ENCODE results near the gene GPR37L1.
"Not testable (repeated sequence)": the region's sequence is repeated elsewhere in the genome, so short reads cannot be mapped to it uniquely, and the experiment has no call there.

Gene GPR37L1

DNA sequence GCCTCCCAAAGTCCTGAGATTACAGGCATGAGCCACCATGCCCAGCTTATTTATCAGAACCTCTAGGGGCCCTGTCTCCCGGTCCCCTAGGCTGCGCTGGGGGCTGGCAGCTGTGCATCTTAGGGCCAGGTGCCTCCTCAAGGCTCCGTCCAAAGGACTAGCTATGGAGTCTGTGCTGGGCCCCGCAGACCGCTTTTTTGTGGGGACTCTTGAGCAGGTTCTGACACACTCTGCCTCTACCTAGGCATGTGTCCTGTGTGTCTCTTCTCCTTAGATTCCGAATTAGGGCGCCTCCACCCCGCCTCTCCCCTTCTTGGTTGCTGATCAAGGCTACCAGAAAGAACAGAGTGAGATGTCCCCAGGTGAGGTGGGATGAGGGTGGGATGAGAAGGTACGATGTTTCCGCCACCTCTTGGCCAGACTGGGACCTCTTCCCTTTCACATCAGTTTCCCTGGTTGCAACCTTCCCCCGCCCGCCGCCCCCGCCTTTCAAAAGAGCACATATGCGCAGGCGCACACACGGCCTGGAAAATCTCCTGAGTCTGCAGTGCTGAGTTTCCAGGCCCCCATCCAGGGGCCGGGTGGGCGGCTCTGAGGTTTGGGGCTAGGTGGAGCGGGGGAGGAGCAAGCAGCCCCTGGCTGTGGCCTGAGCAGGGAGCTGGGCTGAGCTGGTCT lies 42.7 kb downstream of the GPR37L1 start (continued):
- TF ChIP-seq, protein P1, sequence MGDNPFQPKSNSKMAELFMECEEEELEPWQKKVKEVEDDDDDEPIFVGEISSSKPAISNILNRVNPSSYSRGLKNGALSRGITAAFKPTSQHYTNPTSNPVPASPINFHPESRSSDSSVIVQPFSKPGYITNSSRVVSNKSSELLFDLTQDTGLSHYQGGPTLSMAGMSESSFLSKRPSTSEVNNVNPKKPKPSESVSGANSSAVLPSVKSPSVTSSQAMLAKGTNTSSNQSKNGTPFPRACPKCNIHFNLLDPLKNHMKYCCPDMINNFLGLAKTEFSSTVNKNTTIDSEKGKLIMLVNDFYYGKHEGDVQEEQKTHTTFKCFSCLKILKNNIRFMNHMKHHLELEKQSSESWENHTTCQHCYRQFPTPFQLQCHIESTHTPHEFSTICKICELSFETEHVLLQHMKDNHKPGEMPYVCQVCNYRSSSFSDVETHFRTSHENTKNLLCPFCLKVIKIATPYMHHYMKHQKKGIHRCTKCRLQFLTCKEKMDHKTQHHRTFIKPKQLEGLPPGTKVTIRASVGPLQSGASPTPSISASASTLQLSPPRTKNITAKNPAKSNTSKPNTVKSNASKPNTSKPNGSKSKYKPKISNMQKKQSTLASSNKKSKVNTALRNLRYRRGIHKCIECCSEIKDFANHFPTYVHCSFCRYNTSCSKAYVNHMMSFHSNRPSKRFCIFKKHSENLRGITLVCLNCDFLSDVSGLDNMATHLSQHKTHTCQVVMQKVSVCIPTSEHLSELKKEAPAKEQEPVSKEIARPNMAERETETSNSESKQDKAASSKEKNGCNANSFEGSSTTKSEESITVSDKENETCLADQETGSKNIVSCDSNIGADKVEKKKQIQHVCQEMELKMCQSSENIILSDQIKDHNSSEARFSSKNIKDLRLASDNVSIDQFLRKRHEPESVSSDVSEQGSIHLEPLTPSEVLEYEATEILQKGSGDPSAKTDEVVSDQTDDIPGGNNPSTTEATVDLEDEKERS (tag by site-specific recombination; IDR thresholded peaks at IDR 0.05), result no peak
- TF ChIP-seq, protein P2, sequence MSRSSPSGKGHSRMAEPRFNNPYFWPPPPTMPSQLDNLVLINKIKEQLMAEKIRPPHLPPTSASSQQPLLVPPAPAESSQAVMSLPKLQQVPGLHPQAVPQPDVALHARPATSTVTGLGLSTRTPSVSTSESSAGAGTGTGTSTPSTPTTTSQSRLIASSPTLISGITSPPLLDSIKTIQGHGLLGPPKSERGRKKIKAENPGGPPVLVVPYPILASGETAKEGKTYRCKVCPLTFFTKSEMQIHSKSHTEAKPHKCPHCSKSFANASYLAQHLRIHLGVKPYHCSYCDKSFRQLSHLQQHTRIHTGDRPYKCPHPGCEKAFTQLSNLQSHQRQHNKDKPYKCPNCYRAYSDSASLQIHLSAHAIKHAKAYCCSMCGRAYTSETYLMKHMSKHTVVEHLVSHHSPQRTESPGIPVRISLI (tag by site-specific recombination; IDR thresholded peaks at IDR 0.05), result no peak

DNA sequence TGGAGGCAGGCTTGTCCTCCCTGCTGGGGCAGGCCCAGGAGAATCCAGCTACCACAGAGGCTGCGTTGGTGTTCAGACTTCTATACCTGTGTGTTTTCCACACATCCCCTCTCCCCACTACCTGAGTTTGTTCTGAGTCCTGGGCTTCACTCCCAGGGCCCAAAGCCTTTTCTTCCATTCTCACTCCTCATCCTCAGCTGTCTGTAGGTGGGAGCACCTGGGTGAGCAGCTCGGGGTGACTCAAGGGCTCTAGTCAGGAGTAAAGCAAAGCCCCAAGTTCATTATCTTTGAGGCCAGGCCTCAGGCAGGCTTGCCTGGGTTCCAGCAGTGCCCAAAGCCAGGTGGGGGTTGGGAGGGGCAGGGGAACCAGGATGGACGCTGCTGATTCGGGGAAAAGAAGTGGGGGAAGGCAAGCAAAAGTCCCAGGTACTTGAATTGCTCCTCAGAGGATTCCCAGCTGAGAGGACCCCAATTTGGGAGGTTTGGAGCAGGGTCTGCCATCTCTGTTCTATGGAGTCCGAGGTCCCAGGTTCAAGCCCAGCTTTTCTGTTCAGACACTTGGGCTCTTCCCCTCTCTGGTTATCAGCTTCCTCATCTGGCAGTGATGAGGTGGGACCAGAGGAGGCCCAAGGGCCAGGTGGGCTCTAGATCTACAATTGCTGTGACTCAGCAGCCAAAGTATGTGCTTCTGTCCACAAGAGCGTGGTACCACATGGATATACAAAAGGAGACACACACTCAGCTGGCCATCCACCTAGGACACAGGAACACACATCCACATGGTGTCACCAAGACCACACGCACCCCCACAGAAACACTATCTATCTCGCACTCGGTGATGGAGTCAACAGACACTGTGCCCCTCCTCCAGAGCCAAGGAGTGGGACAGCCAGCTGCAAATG lies 43.5 kb downstream of the GPR37L1 start:
- Histone ChIP-seq H3K4me3 (ENCODE audit: low read depth, low read length) (no peak overlapping the region), H3K4me1 (ENCODE audit: control insufficient read depth, insufficient read depth, low read length) (no peaks in the 10 kb centered on the region), H3K27ac (ENCODE audit: extremely low read depth, low read depth, low read length) (no peak overlapping the region), H3K36me3 (ENCODE audit: control insufficient read depth in 2 of 2, insufficient read depth in 1 of 2, low read length in 2 of 2) (no peaks in the 10 kb centered on the region), H3K9me3 (ENCODE audit: control insufficient read depth, insufficient read depth, low read depth, low read length) (no peaks in the 10 kb centered on the region)
- no peak for TF ChIP-seq ZSCAN16 (tag by site-specific recombination; IDR thresholded peaks at IDR 0.05)
- TF ChIP-seq, protein P3, sequence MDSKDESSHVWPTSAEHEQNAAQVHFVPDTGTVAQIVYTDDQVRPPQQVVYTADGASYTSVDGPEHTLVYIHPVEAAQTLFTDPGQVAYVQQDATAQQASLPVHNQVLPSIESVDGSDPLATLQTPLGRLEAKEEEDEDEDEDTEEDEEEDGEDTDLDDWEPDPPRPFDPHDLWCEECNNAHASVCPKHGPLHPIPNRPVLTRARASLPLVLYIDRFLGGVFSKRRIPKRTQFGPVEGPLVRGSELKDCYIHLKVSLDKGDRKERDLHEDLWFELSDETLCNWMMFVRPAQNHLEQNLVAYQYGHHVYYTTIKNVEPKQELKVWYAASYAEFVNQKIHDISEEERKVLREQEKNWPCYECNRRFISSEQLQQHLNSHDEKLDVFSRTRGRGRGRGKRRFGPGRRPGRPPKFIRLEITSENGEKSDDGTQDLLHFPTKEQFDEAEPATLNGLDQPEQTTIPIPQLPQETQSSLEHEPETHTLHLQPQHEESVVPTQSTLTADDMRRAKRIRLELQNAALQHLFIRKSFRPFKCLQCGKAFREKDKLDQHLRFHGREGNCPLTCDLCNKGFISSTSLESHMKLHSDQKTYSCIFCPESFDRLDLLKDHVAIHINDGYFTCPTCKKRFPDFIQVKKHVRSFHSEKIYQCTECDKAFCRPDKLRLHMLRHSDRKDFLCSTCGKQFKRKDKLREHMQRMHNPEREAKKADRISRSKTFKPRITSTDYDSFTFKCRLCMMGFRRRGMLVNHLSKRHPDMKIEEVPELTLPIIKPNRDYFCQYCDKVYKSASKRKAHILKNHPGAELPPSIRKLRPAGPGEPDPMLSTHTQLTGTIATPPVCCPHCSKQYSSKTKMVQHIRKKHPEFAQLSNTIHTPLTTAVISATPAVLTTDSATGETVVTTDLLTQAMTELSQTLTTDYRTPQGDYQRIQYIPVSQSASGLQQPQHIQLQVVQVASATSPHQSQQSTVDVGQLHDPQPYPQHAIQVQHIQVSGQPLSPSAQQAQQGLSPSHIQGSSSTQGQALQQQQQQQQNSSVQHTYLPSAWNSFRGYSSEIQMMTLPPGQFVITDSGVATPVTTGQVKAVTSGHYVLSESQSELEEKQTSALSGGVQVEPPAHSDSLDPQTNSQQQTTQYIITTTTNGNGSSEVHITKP (tag by site-specific recombination; IDR thresholded peaks at IDR 0.05), result peak; percentile 73
- POLR2A ChIA-PET, result no interaction called here
- CTCF ChIA-PET, result interaction anchor here (0.6 to 1.2 kb wide), 4 partner anchors 11 to 653 kb away, joined by 3 to 5 read pairs (median 4); no protein-coding TSS in a partner anchor

DNA sequence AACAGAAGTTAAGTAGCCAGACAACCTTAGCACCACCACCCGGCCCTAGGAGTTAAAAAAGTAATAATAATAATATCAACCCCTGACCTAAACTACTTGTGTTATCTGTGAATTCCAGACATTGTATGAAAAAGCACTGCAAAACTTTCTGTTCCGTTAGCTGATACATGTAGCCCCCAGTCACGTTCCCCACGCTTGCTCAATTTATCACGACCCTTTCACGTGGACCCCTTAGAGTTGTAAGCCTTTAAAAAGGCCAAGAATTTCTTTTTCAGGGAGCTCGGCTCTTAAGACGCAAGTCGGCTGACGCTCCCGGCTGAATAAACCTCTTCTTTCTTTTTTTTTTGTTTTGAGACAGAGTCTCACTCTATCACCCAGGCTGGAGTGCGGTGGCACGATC lies 44.3 kb downstream of the GPR37L1 start:
- H3K36me3 ChIP-seq (ENCODE audit: control insufficient read depth in 2 of 2, insufficient read depth in 1 of 2, low read length in 2 of 2); H3K9me3 ChIP-seq (ENCODE audit: control insufficient read depth, insufficient read depth, low read depth, low read length); POLR2A ChIA-PET; H3K4me1 ChIP-seq (ENCODE audit: control insufficient read depth, insufficient read depth, low read length); H3K4me3 ChIP-seq (ENCODE audit: low read depth, low read length); H3K27ac ChIP-seq (ENCODE audit: extremely low read depth, low read depth, low read length): not testable (repeated sequence)
- CTCF ChIA-PET, result interaction anchor here (0.7 to 1.2 kb wide), 3 partner anchors 20 to 107 kb away, joined by 3 to 5 read pairs (median 4); no protein-coding TSS in a partner anchor

DNA sequence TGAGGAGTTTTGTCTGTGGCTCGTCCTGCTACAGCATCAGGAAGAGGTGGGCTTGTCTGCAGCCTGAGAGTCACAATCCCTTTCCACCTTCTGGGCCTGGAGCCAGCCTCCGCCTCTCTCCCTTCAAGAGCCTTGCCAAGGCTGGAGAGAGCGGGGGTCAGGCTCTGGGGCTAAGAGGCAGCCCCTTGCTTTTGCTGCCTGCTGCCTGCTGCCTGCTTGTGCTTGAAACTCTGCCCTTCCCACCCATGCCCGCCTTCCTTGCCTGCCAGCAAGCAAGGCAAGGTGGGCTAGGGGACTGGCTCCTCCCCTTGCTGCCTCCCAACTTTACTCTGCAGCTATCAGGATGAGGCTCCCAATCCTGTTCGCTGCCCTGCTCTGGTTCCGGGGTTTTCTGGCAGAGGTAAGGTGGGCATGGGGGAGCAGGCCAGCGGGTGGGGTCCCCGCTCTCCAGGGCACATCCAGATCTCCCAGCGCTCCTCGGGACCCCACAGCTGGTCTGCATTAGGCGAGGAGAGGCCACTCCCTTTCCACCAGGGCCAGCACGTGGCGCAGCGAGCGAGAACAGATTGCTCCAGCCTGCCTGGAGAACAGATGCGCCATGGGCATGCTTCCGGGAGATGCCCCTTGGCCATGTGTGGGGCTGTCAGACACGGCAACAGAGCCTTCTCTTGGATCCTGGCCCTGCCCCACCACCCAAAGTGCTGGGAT lies 45.1 kb downstream of the GPR37L1 start:
- no peak for TF ChIP-seq ZSCAN16 (tag by site-specific recombination; IDR thresholded peaks at IDR 0.05)
- no peak for TF ChIP-seq ZNF664 (tag by site-specific recombination; IDR thresholded peaks at IDR 0.05)
- TF ChIP-seq ZNF560 (tag by site-specific recombination; IDR thresholded peaks at IDR 0.05; ENCODE audit: borderline replicate concordance), result no peak
- no peak for TF ChIP-seq ZNF707 (tag by site-specific recombination; IDR thresholded peaks at IDR 0.05)
- no peak for TF ChIP-seq ZNF76 (tag by site-specific recombination; IDR thresholded peaks at IDR 0.05; ENCODE audit: borderline replicate concordance, low read depth)
- TF ChIP-seq, protein P4, sequence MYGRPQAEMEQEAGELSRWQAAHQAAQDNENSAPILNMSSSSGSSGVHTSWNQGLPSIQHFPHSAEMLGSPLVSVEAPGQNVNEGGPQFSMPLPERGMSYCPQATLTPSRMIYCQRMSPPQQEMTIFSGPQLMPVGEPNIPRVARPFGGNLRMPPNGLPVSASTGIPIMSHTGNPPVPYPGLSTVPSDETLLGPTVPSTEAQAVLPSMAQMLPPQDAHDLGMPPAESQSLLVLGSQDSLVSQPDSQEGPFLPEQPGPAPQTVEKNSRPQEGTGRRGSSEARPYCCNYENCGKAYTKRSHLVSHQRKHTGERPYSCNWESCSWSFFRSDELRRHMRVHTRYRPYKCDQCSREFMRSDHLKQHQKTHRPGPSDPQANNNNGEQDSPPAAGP (tag by site-specific recombination; IDR thresholded peaks at IDR 0.05), result no peak
- no peak for TF ChIP-seq ZNF791 (tag by site-specific recombination; IDR thresholded peaks at IDR 0.05)
- no peak for TF ChIP-seq ZNF423 (tag by site-specific recombination; IDR thresholded peaks at IDR 0.05)
- TF ChIP-seq ZFP41 (tag by site-specific recombination; IDR thresholded peaks at IDR 0.05; ENCODE audit: borderline replicate concordance), result no peak
- POLR2A ChIA-PET, result no interaction called here
- Histone ChIP-seq H3K4me3 (ENCODE audit: low read depth, low read length) (no peak overlapping the region), H3K9me3 (ENCODE audit: control insufficient read depth, insufficient read depth, low read depth, low read length) (no peaks in the 10 kb centered on the region), H3K27ac (ENCODE audit: extremely low read depth, low read depth, low read length) (no peak overlapping the region), H3K36me3 (ENCODE audit: control insufficient read depth in 2 of 2, insufficient read depth in 1 of 2, low read length in 2 of 2) (no peaks in the 10 kb centered on the region), H3K4me1 (ENCODE audit: control insufficient read depth, insufficient read depth, low read length) (no peaks in the 10 kb centered on the region)
- CTCF ChIA-PET, result interaction anchor here (0.7 to 1.2 kb wide), 2 partner anchors 21 to 106 kb away, joined by 3 to 4 read pairs; no protein-coding TSS in a partner anchor
